ENCODE data around the gene PPP1R3F.
A peak's percentile ranks its signal among the peaks of the same experiment; 100 is the strongest.

PPP1R3F gene

GRCh38 chrX:49269767-49270248 is at the start of gene PPP1R3F:
PPP1R3F (plus strand) TSS chrX:49269793; CDS start chrX:49269870, 77 bp downstream.
- no peak for DNase-seq

- DNase-seq: no peak
Observed at GRCh38 chrX:49220100-49220499, 49.5 kb upstream of the PPP1R3F start.

GRCh38 chrX:49221868-49222267 is 47.7 kb upstream of the PPP1R3F start:
- no peak for DNase-seq

GRCh38 chrX:49225858-49226257 is 43.7 kb upstream of the PPP1R3F start:
- DNase-seq: no peak

GRCh38 chrX:49226946-49227345 is 42.6 kb upstream of the PPP1R3F start:
- DNase-seq: no peak

- DNase-seq: no peak
Observed at GRCh38 chrX:49227726-49228125, 41.9 kb upstream of the PPP1R3F start.

GRCh38 chrX:49228185-49228584 is 41.4 kb upstream of the PPP1R3F start:
- DNase-seq: no peak

GRCh38 chrX:49230500-49231232 is 38.9 kb upstream of the PPP1R3F start:
- DNase-seq: peak; percentile 72 to 79

- no peak for DNase-seq
Observed at GRCh38 chrX:49231333-49232000, 38.1 kb upstream of the PPP1R3F start.

GRCh38 chrX:49232525-49232924 is 37.1 kb upstream of the PPP1R3F start:
- DNase-seq: no peak

- DNase-seq: no peak
Observed at GRCh38 chrX:49233176-49233575, 36.4 kb upstream of the PPP1R3F start, which contains the start of gene CACNA1F. CACNA1F (minus strand) TSS chrX:49233340; CDS start chrX:49233309, 31 bp downstream.

- DNase-seq: no peak
Observed at GRCh38 chrX:49233887-49234555, 35.6 kb upstream of the PPP1R3F start.

GRCh38 chrX:49237060-49237459 is 32.5 kb upstream of the PPP1R3F start:
- DNase-seq: no peak

- no peak for DNase-seq
Observed at GRCh38 chrX:49238735-49239134, 30.9 kb upstream of the PPP1R3F start.

- DNase-seq: no peak
Observed at GRCh38 chrX:49242545-49243066, 27.0 kb upstream of the PPP1R3F start.

- no peak for DNase-seq
Observed at GRCh38 chrX:49243166-49243565, 26.4 kb upstream of the PPP1R3F start.

GRCh38 chrX:49244207-49244606 is 25.4 kb upstream of the PPP1R3F start:
- no peak for DNase-seq

GRCh38 chrX:49246541-49246940 is 23.1 kb upstream of the PPP1R3F start:
- DNase-seq: no peak

GRCh38 chrX:49247346-49247745 is 22.2 kb upstream of the PPP1R3F start:
- DNase-seq: no peak

- DNase-seq: no peak
Observed at GRCh38 chrX:49247916-49248811, 21.4 kb upstream of the PPP1R3F start.

- no peak for DNase-seq
Observed at GRCh38 chrX:49249071-49249470, 20.5 kb upstream of the PPP1R3F start.

GRCh38 chrX:49249616-49250015 is 20.0 kb upstream of the PPP1R3F start:
- no peak for DNase-seq

Data from activated T-cell treated with anti-CD3 and anti-CD28 coated beads, Interleukin-2, amount 50 U/mL, for 48 hours (primary cell).